ENCODE measurements around the gene TCF7L2. TPM values are rescaled to one million over a fixed set of nuclear protein-coding genes. Genes with fewer than 3 reads are reported as not detected.
"Not testable (repeated sequence)": the region's sequence is repeated elsewhere in the genome, so short reads cannot be mapped to it uniquely, and the experiment has no call there.

Gene TCF7L2
- total RNA-seq, 4 donors from 2014 or later = 4.0 to 13.2 (median 6.4) TPM

GRCh38 chr10:113108194-113108835, 158.3 kb downstream of the TCF7L2 start:
- WGBS, 2 donors = 73 to 81% methylated on average over 8 to 15 of the region's 15 CpGs

GRCh38 chr10:113108948-113109347, 158.9 kb downstream of the TCF7L2 start:
- no peak for DNase-seq
- Histone ChIP-seq H3K27ac (no peak overlapping the region), H3K36me3 (no peaks in the 10 kb centered on the region), H3K27me3 (no peaks in the 10 kb centered on the region), H3K4me1 (peaks cover 7 to 51% (median 26%) of the 10 kb centered on the region in 3 donors), H3K4me3 (no peak overlapping the region), H3K9me3 (no peaks in the 10 kb centered on the region)
- WGBS, 2 donors = 95 to 99% methylated on average over 8 of the region's 8 CpGs
- intact Hi-C loops (cut with DNase I) = loop anchor here (10.0 kb wide), 1 partner anchor 134 kb away; no protein-coding TSS in a partner anchor
- no peak for TF ChIP-seq POLR2A (IDR thresholded peaks at IDR 0.05)
- TF ChIP-seq, protein P1, sequence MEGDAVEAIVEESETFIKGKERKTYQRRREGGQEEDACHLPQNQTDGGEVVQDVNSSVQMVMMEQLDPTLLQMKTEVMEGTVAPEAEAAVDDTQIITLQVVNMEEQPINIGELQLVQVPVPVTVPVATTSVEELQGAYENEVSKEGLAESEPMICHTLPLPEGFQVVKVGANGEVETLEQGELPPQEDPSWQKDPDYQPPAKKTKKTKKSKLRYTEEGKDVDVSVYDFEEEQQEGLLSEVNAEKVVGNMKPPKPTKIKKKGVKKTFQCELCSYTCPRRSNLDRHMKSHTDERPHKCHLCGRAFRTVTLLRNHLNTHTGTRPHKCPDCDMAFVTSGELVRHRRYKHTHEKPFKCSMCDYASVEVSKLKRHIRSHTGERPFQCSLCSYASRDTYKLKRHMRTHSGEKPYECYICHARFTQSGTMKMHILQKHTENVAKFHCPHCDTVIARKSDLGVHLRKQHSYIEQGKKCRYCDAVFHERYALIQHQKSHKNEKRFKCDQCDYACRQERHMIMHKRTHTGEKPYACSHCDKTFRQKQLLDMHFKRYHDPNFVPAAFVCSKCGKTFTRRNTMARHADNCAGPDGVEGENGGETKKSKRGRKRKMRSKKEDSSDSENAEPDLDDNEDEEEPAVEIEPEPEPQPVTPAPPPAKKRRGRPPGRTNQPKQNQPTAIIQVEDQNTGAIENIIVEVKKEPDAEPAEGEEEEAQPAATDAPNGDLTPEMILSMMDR (IDR thresholded peaks at IDR 0.05) = no peak

More at GRCh38 chr10:113108194-113108835, 158.3 kb downstream of the TCF7L2 start:
- TF ChIP-seq, protein P1 (IDR thresholded peaks at IDR 0.05) = peak in 5 of 6 experiments; percentile 7 to 52 (median 34)
- TF ChIP-seq POLR2A (IDR thresholded peaks at IDR 0.05) = no peak
- Histone ChIP-seq H3K9me3 (no peaks in the 10 kb centered on the region), H3K36me3 (no peaks in the 10 kb centered on the region), H3K27ac (no peak overlapping the region), H3K4me1 (peaks cover 10 to 57% (median 28%) of the 10 kb centered on the region in 3 donors), H3K4me3 (no peak overlapping the region), H3K27me3 (no peaks in the 10 kb centered on the region)
- DNase-seq = no peak
- intact Hi-C loops (cut with DNase I) = loop anchor here (10.0 kb wide), 1 partner anchor 134 kb away; no protein-coding TSS in a partner anchor

GRCh38 chr10:113109482-113109881, 159.4 kb downstream of the TCF7L2 start:
- DNase-seq = not testable (repeated sequence)
- 82 to 96% methylated on average over 3 to 4 of the region's 4 CpGs for WGBS, 2 donors
- intact Hi-C loops (cut with DNase I) = loop anchor here (10.0 kb wide), 1 partner anchor 135 kb away; no protein-coding TSS in a partner anchor

DNA sequence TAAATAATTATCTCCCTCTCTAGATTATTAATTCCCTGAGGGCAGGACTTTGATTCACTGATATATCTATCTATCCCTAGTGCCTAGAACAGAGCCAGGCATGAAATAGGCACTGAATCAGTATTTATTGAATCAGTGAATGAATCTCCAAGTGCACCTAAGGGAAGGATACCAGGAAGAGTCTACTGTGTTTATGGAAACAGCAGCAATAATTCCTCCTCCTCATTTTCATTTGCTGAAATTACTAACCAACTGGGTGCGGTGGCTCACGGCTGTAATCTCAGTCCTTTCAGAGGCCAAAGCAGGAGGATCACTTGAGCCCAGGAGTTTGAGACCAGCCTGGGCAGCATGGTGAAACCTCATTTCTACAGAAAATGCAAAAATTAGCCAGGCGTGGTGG, 161.2 kb downstream of the TCF7L2 start:
- Histone ChIP-seq H3K27me3 (no peaks in the 10 kb centered on the region), H3K9me3 (no peaks in the 10 kb centered on the region), H3K27ac (no peak overlapping the region), H3K4me3 (no peak overlapping the region), H3K36me3 (no peaks in the 10 kb centered on the region), H3K4me1 (peaks cover 7 to 28% (median 20%) of the 10 kb centered on the region in 3 donors)
- WGBS, 2 donors = 68 to 77% methylated on average over 3 of the region's 3 CpGs
- DNase-seq = no peak
- intact Hi-C loops (cut with DNase I) = no loop called here
- TF ChIP-seq POLR2A (IDR thresholded peaks at IDR 0.05) = no peak
- TF ChIP-seq, protein P1 (IDR thresholded peaks at IDR 0.05) = no peak

More at GRCh38 chr10:113109482-113109881, 159.4 kb downstream of the TCF7L2 start:
- not testable (repeated sequence) for H3K9me3 ChIP-seq, H3K36me3 ChIP-seq, H3K27me3 ChIP-seq, H3K27ac ChIP-seq, H3K4me3 ChIP-seq
- peaks cover 7 to 46% (median 26%) of the 10 kb centered on the region in 3 donors for H3K4me1 ChIP-seq

- Histone ChIP-seq H3K9me3 (no peaks in the 10 kb centered on the region), H3K4me3 (no peak overlapping the region), H3K4me1 (peaks cover 7 to 19% (median 11%) of the 10 kb centered on the region in 3 donors), H3K27me3 (no peaks in the 10 kb centered on the region), H3K27ac (peak overlapping the region in 2 of 4 donors; percentile 49 to 54), H3K36me3 (no peaks in the 10 kb centered on the region)
- intact Hi-C loops (cut with DNase I) = no loop called here
- TF ChIP-seq, protein P1 (IDR thresholded peaks at IDR 0.05) = no peak
- no peak for TF ChIP-seq POLR2A (IDR thresholded peaks at IDR 0.05)
- WGBS, 2 donors = 37 to 43% methylated on average over 12 of the region's 12 CpGs
- DNase-seq = no peak
Measured at GRCh38 chr10:113111900-113112853, 162.1 kb downstream of the TCF7L2 start.
